A549 (cell line): ENCODE data around the gene UGT1A10. TPM values are rescaled to one million over a fixed set of nuclear protein-coding genes. Genes with fewer than 3 reads are reported as not detected.

ENCODE experiments used
- ATAC-seq, 2 experiments: fragments of 200-7000 bp in 1 of 2; fragments of >200 bp in 1 of 2; cut with Nextera tagmentation in 1 of 2; cut with Tn5 transposase in 1 of 2; 3 replicates each; pipeline versions ENCODE4 v1.8.0 to v1.9.1; 2018 to 2020; ENCODE audit warnings: mild to moderate bottlenecking in 1 of 2, moderate library complexity in 1 of 2
- CTCF ChIA-PET: fragments of 300-600 bp; sonication (Branson Sonifier 250); formaldehyde crosslinking; extraction: SDS; loops from one replicate; lab custom pipeline; 2021; ENCODE audit warnings: antibody characterized with exemption, inconsistent platforms; lab: Yijun Ruan, JAX
- POLR2A ChIA-PET: fragments of 350-600 bp; formaldehyde crosslinking; extraction: SDS; loops from one replicate; lab custom pipeline; 2021; ENCODE audit warnings: antibody characterized with exemption, inconsistent platforms; lab: Yijun Ruan, JAX
- DNase-seq, 2 experiments: peaks; one replicate each; pipeline versions ENCODE4 v3.0.0 to v3.0.0-alpha.2; 2011 to 2016; ENCODE audit warnings: low read depth in 1 of 2, low spot score in 1 of 2
- FAIRE-seq: peaks from 2 replicates; lab custom pipeline; 2011; peaks lifted over from hg19 to GRCh38; lab: Jason Lieb, UNC
- H3K27ac ChIP-seq, 2 experiments: fragments of >200 bp; sonication (Bioruptor Twin); formaldehyde crosslinking; 3 replicates each; pipeline ENCODE4 v1.5.1; 2016 to 2017
- H3K4me1 ChIP-seq: fragments of >200 bp; sonication (Bioruptor Twin); formaldehyde crosslinking; 3 replicates; pipeline ENCODE4 v1.6.1; 2016
- H3K4me2 ChIP-seq: fragments of >200 bp; sonication (Bioruptor Twin); formaldehyde crosslinking; 3 replicates; pipeline ENCODE4 v1.6.1; 2016
- H3K4me3 ChIP-seq: fragments of >200 bp; sonication (Bioruptor Twin); formaldehyde crosslinking; 3 replicates; pipeline ENCODE4 v1.5.1; 2016
- H3K9me3 ChIP-seq: fragments of >200 bp; sonication (Bioruptor Twin); formaldehyde crosslinking; 3 replicates; pipeline ENCODE4 v1.6.1; 2016
- CBX2 ChIP-seq: fragments of 200-600 bp; sonication (generic); IDR thresholded peaks from 2 replicates; pipeline ENCODE4 v1.6.1; 2016; ENCODE audit warnings: low read depth, mild to moderate bottlenecking, borderline replicate concordance
- CBX8 ChIP-seq: fragments of 200-600 bp; sonication (generic); IDR thresholded peaks from 2 replicates; pipeline ENCODE4 v1.6.1; 2016
- CEBPB ChIP-seq, 2 experiments: fragments of >200 bp in 1 of 2; sonication (Bioruptor Twin) in 1 of 2; formaldehyde crosslinking in 1 of 2; IDR thresholded peaks; 2 replicates each; pipeline ENCODE4 v1.6.1; 2012 to 2016
- EHF ChIP-seq: fragments of 250-450 bp; sonication (Bioruptor Pico); IDR thresholded peaks from 2 replicates; pipeline ENCODE4 v1.5.0; 2020; ENCODE audit warnings: mild to moderate bottlenecking
- EHMT2 ChIP-seq: fragments of 200-600 bp; sonication (generic); IDR thresholded peaks from 2 replicates; pipeline ENCODE4 v1.6.1; 2016; ENCODE audit warnings: antibody characterized with exemption, low read depth, mild to moderate bottlenecking, moderate library complexity
- FOSL2 ChIP-seq, 2 experiments: fragments of 450-650 bp in 1 of 2; fragments of >200 bp in 1 of 2; sonication (Bioruptor Twin) in 1 of 2; formaldehyde crosslinking; IDR thresholded peaks; 2 replicates each; pipeline versions ENCODE4 v1.5.0 to v1.6.1; 2016 to 2020; ENCODE audit warnings: mild to moderate bottlenecking in 1 of 2, moderate library complexity in 1 of 2
- GATA3 ChIP-seq: IDR thresholded peaks from 2 replicates; pipeline ENCODE4 v1.6.1; 2012; ENCODE audit warnings: borderline replicate concordance
- HDAC2 ChIP-seq: fragments of 200-600 bp; sonication (generic); IDR thresholded peaks from 2 replicates; pipeline ENCODE4 v1.6.1; 2016
- HEYL ChIP-seq: fragments of 250-450 bp; sonication (Bioruptor Pico); IDR thresholded peaks from 2 replicates; pipeline ENCODE4 v1.8.0; 2021; ENCODE audit warnings: mild to moderate bottlenecking, moderate library complexity
- HOXA7 ChIP-seq: fragments of 250-450 bp; sonication (Bioruptor Pico); IDR thresholded peaks from 2 replicates; pipeline ENCODE4 v1.5.0; 2020; ENCODE audit warnings: mild to moderate bottlenecking, moderate library complexity
- HOXB13 ChIP-seq: fragments of 250-450 bp; sonication (Bioruptor Pico); IDR thresholded peaks from 2 replicates; pipeline ENCODE4 v1.5.0; 2020; ENCODE audit warnings: low read depth, mild to moderate bottlenecking, moderate library complexity
- HOXB5 ChIP-seq: fragments of 250-450 bp; sonication (Bioruptor Pico); IDR thresholded peaks from 2 replicates; pipeline ENCODE4 v1.5.0; 2020; ENCODE audit warnings: mild to moderate bottlenecking, moderate library complexity
- JUNB ChIP-seq: fragments of >200 bp; sonication (Bioruptor Twin); formaldehyde crosslinking; IDR thresholded peaks from 2 replicates; pipeline ENCODE4 v1.6.1; 2016
- KDM1A ChIP-seq: fragments of 200-600 bp; sonication (generic); IDR thresholded peaks from 2 replicates; pipeline ENCODE4 v1.6.1; 2016; ENCODE audit warnings: low read depth, mild to moderate bottlenecking
- KDM5A ChIP-seq: fragments of 200-600 bp; sonication (generic); IDR thresholded peaks from 2 replicates; pipeline ENCODE4 v1.6.1; 2016; ENCODE audit warnings: antibody characterized with exemption, mild to moderate bottlenecking
- MAFK ChIP-seq: fragments of 450-650 bp; IDR thresholded peaks from 2 replicates; pipeline ENCODE4 v1.6.1; 2014; ENCODE audit not compliant: partially characterized antibody
- MYC ChIP-seq: IDR thresholded peaks from 2 replicates; pipeline ENCODE4 v1.6.1; 2012; ENCODE audit warnings: mild to moderate bottlenecking, inconsistent platforms, low read length, improper control_type of control experiment, borderline replicate concordance
- NFE2L2 ChIP-seq: fragments of 150-350 bp; conservative IDR thresholded peaks from 2 replicates; pipeline ENCODE4 v1.6.1; 2014; ENCODE audit warnings: low read length
- NPAS2 ChIP-seq: fragments of 250-450 bp; sonication (Bioruptor Pico); IDR thresholded peaks from 2 replicates; pipeline ENCODE4 v1.8.0; 2022; ENCODE audit warnings: mild to moderate bottlenecking, moderate library complexity, borderline replicate concordance
- NR3C1 ChIP-seq: fragments of >200 bp; sonication (Bioruptor Twin); formaldehyde crosslinking; IDR thresholded peaks from 3 replicates; pipeline ENCODE4 v1.6.1; 2017
- PHF8 ChIP-seq: fragments of 200-600 bp; sonication (generic); IDR thresholded peaks from 2 replicates; pipeline ENCODE4 v1.6.1; 2016; ENCODE audit warnings: low read depth, mild to moderate bottlenecking, antibody characterized with exemption, moderate library complexity, borderline replicate concordance
- POLR2A ChIP-seq: IDR thresholded peaks from 2 replicates; pipeline ENCODE4 v1.6.1; 2012; ENCODE audit warnings: mild to moderate bottlenecking, low read length
- RAD21 ChIP-seq, 2 experiments: fragments of >200 bp in 1 of 2; sonication (Bioruptor Twin) in 1 of 2; formaldehyde crosslinking in 1 of 2; IDR thresholded peaks in 1 of 2; conservative IDR thresholded peaks in 1 of 2; 2 replicates in 1 of 2; 3 replicates in 1 of 2; pipeline ENCODE4 v1.6.1; 2012 to 2018; ENCODE audit warnings: inconsistent platforms in 1 of 2
- RFX5 ChIP-seq: fragments of 450-650 bp; IDR thresholded peaks from 2 replicates; pipeline ENCODE4 v1.7.1; 2014; ENCODE audit warnings: antibody characterized with exemption, mild to moderate bottlenecking, moderate library complexity
- SREBF2 ChIP-seq: fragments of 450-650 bp; IDR thresholded peaks from 2 replicates; pipeline ENCODE4 v1.6.1; 2014; ENCODE audit warnings: mild to moderate bottlenecking, moderate library complexity
- TP53 ChIP-seq: fragments of 250-450 bp; sonication (Bioruptor Pico); IDR thresholded peaks from 2 replicates; pipeline ENCODE4 v1.5.0; 2021; ENCODE audit warnings: mild to moderate bottlenecking, moderate library complexity
- ZC3H11A ChIP-seq: fragments of 450-650 bp; IDR thresholded peaks from 2 replicates; pipeline ENCODE4 v1.6.1; 2014; ENCODE audit warnings: antibody characterized with exemption, mild to moderate bottlenecking
- ZSCAN20 ChIP-seq: fragments of 250-450 bp; sonication (Bioruptor Pico); IDR thresholded peaks from 2 replicates; pipeline ENCODE4 v1.8.0; 2022; ENCODE audit warnings: mild to moderate bottlenecking, moderate library complexity
- WGBS: methylation state at CpG from one replicate; pipeline ENCODE4 v1.1.6; 2017; ENCODE audit errors: missing lambda C conversion rate; 5-methylcytosine and 5-hydroxymethylcytosine counted together
- polyA plus RNA-seq, 4 experiments: library from polyadenylated mRNA; depleted of rRNA in 3 of 4; stranded (reverse); fragments of >200 nt; fragmentation: RNase III in 1 of 4; extraction: RNeasy Plus Mini Kit Qiagen cat#74134 plus additional on column Dnase treatment in 1 of 4; gene quantifications; 2 replicates in 3 of 4; 3 replicates in 1 of 4; pipeline ENCODE4 v1.2.3, GENCODE V29; 2011 to 2017
- TF ChIP-seq, protein P1 (sequence below): IDR thresholded peaks from 2 replicates; pipeline ENCODE4 v1.6.1; 2012; ENCODE audit warnings: low read depth, borderline replicate concordance
- TF ChIP-seq, protein P2 (sequence below): fragments of >200 bp; sonication (Bioruptor Twin); formaldehyde crosslinking; IDR thresholded peaks from 3 replicates; pipeline ENCODE4 v1.5.1; 2016
- TF ChIP-seq, protein P3 (sequence below): fragments of 450-650 bp; IDR thresholded peaks from 2 replicates; pipeline ENCODE4 v1.6.1; 2014; ENCODE audit warnings: antibody characterized with exemption
- TF ChIP-seq, protein P4 (sequence below): fragments of >200 bp; sonication (Bioruptor Twin); formaldehyde crosslinking; IDR thresholded peaks from 2 replicates; pipeline ENCODE4 v1.6.1; 2016

UGT1A10 gene
- polyA plus RNA-seq, 2 of the 4 experiments (the other 2 are of a cell fraction) = 0.10 TPM; not detected in 1

DNA sequence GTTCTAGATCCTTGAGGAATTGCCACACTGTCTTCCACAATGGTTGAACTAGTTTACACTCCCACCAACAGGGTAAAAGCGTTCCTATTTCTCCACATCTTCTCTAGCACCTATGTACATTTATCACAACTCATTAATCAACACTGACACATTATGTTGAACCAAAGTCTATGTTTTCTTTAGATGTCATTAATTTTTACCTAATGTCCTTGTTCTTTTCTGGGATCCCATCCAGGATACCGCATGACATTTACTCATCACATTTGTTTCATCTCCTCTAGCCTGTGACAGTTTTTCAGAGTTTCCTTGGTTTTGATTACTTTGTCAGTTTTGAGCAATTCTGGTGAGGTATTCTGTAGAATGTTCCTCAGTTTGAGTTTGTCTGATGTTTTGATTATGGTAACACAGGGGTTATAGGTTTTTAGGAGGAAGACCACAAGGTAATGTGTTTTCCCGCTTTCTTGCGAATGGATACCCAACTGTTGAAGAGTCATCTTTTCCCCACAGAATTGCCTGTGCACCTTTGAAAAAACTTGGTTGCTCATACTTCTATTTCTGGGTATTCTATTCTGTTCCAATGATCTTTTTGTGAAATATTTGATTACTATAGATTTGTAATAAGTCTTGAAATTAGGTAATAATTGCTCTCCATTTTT, 32.5 kb downstream of the UGT1A10 start (continued):
- TF ChIP-seq HOXA7 (CRISPR knock-in tag) = 0 out of 2 replicates have a peak, but pooled peaks have one; percentile 39
- TF ChIP-seq NPAS2 (CRISPR knock-in tag) = no peak
- TF ChIP-seq KDM1A = no peak
- TF ChIP-seq HOXB5 = peak; percentile 98
- TF ChIP-seq PHF8 = no peak
- peak in 1 of 2 experiments; percentile 55; a peak in 2 of 4 replicates for TF ChIP-seq CEBPB (IDR thresholded peaks at IDR 0.05)
- TF ChIP-seq HOXB13 (CRISPR knock-in tag) = 0 out of 2 replicates have a peak, but pooled peaks have one; percentile 41
- no peak for TF ChIP-seq ZC3H11A
- no peak for TF ChIP-seq ZSCAN20
- TF ChIP-seq EHF = 0 out of 2 replicates have a peak, but pooled peaks have one; percentile 42
- TF ChIP-seq GATA3 = peak; percentile 81
- no peak for TF ChIP-seq EHMT2
- TF ChIP-seq, protein P1, sequence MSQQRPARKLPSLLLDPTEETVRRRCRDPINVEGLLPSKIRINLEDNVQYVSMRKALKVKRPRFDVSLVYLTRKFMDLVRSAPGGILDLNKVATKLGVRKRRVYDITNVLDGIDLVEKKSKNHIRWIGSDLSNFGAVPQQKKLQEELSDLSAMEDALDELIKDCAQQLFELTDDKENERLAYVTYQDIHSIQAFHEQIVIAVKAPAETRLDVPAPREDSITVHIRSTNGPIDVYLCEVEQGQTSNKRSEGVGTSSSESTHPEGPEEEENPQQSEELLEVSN = peak; percentile 66; the same call in 1 of the 2 replicates
- TF ChIP-seq NFE2L2 = no peak
- TF ChIP-seq, protein P2, sequence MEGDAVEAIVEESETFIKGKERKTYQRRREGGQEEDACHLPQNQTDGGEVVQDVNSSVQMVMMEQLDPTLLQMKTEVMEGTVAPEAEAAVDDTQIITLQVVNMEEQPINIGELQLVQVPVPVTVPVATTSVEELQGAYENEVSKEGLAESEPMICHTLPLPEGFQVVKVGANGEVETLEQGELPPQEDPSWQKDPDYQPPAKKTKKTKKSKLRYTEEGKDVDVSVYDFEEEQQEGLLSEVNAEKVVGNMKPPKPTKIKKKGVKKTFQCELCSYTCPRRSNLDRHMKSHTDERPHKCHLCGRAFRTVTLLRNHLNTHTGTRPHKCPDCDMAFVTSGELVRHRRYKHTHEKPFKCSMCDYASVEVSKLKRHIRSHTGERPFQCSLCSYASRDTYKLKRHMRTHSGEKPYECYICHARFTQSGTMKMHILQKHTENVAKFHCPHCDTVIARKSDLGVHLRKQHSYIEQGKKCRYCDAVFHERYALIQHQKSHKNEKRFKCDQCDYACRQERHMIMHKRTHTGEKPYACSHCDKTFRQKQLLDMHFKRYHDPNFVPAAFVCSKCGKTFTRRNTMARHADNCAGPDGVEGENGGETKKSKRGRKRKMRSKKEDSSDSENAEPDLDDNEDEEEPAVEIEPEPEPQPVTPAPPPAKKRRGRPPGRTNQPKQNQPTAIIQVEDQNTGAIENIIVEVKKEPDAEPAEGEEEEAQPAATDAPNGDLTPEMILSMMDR = no peak

DNA sequence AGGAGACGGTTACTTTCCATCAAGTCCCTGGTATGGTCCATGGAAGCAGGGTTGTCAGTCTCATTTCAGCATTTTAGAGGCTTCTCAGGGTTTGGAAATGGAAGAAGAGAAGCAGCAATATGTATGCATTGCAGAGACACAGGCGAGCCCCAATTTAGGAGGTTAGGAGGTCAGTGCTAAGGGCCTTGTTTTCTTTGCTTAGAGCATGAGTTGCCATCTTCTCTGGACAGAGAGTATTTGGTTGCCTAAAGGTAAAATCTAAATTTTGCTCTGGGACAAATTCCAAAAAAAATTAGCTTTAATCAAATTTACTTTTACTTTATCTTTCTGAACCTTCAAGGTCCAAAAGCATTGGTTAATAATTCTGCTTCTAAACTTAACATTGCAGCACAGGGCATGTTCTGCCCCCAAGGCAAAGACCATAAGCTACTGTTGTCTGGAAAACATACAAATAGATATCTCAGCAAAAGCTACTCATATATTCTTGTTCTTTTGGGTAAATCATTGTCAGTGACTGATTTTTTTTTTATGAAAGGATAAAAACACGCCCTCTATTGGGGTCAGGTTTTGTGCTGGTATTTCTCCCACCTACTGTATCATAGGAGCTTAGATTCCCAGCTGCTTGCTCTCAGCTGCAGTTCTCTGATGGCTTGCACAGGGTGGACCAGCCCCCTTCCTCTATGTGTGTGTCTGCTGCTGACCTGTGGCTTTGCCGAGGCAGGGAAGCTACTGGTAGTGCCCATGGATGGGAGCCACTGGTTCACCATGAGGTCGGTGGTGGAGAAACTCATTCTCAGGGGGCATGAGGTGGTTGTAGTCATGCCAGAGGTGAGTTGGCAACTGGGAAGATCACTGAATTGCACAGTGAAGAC, 35.3 kb downstream of the UGT1A10 start, which contains the start of gene UGT1A9:
UGT1A9 (plus strand) TSS at position 609 of the 872 bp plus-strand sequence; CDS start at position 646, 37 bp downstream.
- FAIRE-seq (no peak), DNase-seq (peak in 1 of 2 experiments; percentile 47), ATAC-seq (peak in 1 of 2 experiments; percentile 62; a peak in 3 of 6 replicates)
- H3K27ac ChIP-seq = peak within 1 kb of the TSS; percentile 82 to 90
- CTCF ChIA-PET = interaction anchor here (1.0 kb wide), 1 partner anchor 19 kb away, joined by 3 read pairs; no protein-coding TSS in a partner anchor
- H3K9me3 ChIP-seq = peaks cover 31% of the 10 kb centered on the region; the same call in 2 of the 3 replicates
- no peak within 1 kb of the TSS for H3K4me2 ChIP-seq
- POLR2A ChIA-PET = interaction anchor here (0.6 kb wide), 1 partner anchor 106 kb away, joined by 3 read pairs; no protein-coding TSS in a partner anchor
- H3K4me3 ChIP-seq = no peak within 1 kb of the TSS
- H3K4me1 ChIP-seq = peaks cover 27% of the 10 kb centered on the region
- WGBS = 62% methylated on average over 5 of the region's 5 CpGs
- no peak for TF ChIP-seq CBX8
- no peak for TF ChIP-seq RAD21 (conservative IDR thresholded peaks at IDR 0.05 in 1 of 2, IDR thresholded peaks at IDR 0.05 in 1 of 2)
- TF ChIP-seq MAFK = no peak
- TF ChIP-seq, all 56 proteins: peak for 0

DNA sequence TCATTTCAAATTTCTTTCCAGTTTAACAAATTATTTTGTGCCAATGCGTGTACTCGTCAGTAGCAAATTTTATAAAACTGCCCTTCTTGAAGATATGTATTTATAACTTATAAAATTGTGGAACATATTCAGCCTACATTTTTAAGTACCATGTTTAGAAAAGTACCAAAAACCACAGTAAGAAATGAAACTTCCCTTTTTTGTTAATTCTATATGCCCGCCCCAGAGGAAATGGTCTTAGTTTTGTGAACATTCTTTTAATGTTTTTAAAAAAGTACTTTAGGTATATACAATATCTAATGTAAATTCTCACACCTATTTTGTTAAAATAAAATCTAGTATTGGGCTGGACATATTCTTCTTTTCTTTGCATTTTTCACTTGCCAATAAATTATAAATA, 36.6 kb downstream of the UGT1A10 start:
- POLR2A ChIA-PET = no interaction called here
- Histone ChIP-seq H3K4me1 (peaks cover 28% of the 10 kb centered on the region), H3K4me3 (no peak overlapping the region), H3K27ac (peak overlapping the region; percentile 82 to 90; a peak in 4 of 6 replicates), H3K9me3 (peaks cover 30% of the 10 kb centered on the region), H3K4me2 (no peak overlapping the region)
- CTCF ChIA-PET = no interaction called here
- DNase-seq (no peak), FAIRE-seq (no peak), ATAC-seq (no peak)
- 84% methylated on average over 3 of the region's 3 CpGs for WGBS
- no peak for TF ChIP-seq NR3C1
- TF ChIP-seq HEYL = no peak
- no peak for TF ChIP-seq RFX5
- TF ChIP-seq POLR2A = no peak
- no peak for TF ChIP-seq JUNB
- TF ChIP-seq, protein P3, sequence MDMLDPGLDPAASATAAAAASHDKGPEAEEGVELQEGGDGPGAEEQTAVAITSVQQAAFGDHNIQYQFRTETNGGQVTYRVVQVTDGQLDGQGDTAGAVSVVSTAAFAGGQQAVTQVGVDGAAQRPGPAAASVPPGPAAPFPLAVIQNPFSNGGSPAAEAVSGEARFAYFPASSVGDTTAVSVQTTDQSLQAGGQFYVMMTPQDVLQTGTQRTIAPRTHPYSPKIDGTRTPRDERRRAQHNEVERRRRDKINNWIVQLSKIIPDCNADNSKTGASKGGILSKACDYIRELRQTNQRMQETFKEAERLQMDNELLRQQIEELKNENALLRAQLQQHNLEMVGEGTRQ = no peak
- no peak for TF ChIP-seq FOSL2 (IDR thresholded peaks at IDR 0.05)
- TF ChIP-seq FOSL2 (CRISPR knock-in tag; IDR thresholded peaks at IDR 0.05) = no peak
- no peak for TF ChIP-seq TP53 (CRISPR knock-in tag)
- no peak for TF ChIP-seq MYC
- no peak for TF ChIP-seq SREBF2
- TF ChIP-seq PHF8 = no peak
- TF ChIP-seq CBX2 = no peak
- TF ChIP-seq, protein P4, sequence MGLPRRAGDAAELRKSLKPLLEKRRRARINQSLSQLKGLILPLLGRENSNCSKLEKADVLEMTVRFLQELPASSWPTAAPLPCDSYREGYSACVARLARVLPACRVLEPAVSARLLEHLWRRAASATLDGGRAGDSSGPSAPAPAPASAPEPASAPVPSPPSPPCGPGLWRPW = no peak
- TF ChIP-seq KDM5A = no peak
- TF ChIP-seq HDAC2 = no peak
